Measurements from ENCODE around the gene L1CAM. TPM values are rescaled to one million over a fixed set of nuclear protein-coding genes. Genes with fewer than 3 reads are reported as not detected.

Gene L1CAM
- total and polyA plus RNA-seq, 2 of the 8 experiments (the other 6 are each of a cell fraction or from before 2014, with no cell fraction given): 11.0 to 43.0 TPM

DNA sequence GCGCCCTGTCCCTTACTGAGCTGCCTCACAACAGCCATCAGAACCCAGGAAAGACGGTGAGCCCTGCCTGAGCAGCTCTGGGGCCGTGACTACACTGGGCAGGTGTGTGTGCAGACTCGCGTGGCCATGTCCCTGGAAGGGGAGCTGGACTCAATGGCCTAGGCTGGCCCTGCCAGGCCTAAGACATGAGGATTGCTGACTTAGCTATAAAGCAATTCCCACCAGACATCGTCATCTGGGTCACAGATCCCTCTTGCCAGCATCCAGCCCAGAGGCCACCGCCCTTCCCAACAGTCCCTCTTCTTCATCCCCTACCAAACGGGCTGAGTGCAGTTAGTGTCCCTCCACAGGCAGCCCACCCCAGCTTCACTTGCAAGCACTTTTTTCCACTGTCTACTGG, 45.2 kb upstream of the L1CAM start:
- Histone ChIP-seq H3K4me3 (ENCODE audit: extremely low read depth in 1 of 4, insufficient read depth in 2 of 4, low read depth in 3 of 4, low read length in 4 of 4) (no peak overlapping the region), H3K79me2 (ENCODE audit: control insufficient read depth in 1 of 2, insufficient read depth in 2 of 2, low read length in 2 of 2) (peaks cover 0 to 13% of the 10 kb centered on the region in 2 experiments; a peak in 2 of 4 replicates), H3K23ac (ENCODE audit: insufficient read length) (no peak overlapping the region), H2BK12ac (ENCODE audit: low read depth, low read length) (no peak overlapping the region), H4K5ac (ENCODE audit: insufficient read length, low read depth, low read length) (no peak overlapping the region), H3K9ac (replicated peaks in 1 of 4; ENCODE audit: extremely low read depth in 1 of 4, low read depth in 3 of 4, low read length in 3 of 4) (no peak overlapping the region), H3K4me1 (replicated peaks in 1 of 4; ENCODE audit: control insufficient read depth in 3 of 4, insufficient read depth in 4 of 4, low read length in 3 of 4) (peaks cover 0 to 18% (median 14%) of the 10 kb centered on the region in 4 experiments; a peak in 6 of 7 replicates), H2BK5ac (ENCODE audit: low read depth, low read length) (no peak overlapping the region), H3K56ac (replicated peaks; ENCODE audit: insufficient read length, low read depth, low read length) (no peak overlapping the region), H2AFZ (ENCODE audit: low read length) (no peak overlapping the region), H3K23me2 (ENCODE audit: low read depth, low read length) (peaks cover 15% of the 10 kb centered on the region; the same call in 1 of the 2 replicates), H3K4ac (replicated peaks; ENCODE audit: insufficient read length, low read depth, low read length) (no peak overlapping the region), H3K4me2 (ENCODE audit: insufficient read depth in 1 of 2, low read depth in 2 of 2, low read length in 2 of 2) (no peak overlapping the region), H2BK20ac (ENCODE audit: low read length) (no peak overlapping the region), H3K27me3 (replicated peaks in 1 of 4; ENCODE audit: control insufficient read depth in 3 of 4, extremely low read depth in 1 of 4, insufficient read depth in 3 of 4, low read length in 3 of 4) (no peaks in the 10 kb centered on the region), H2BK120ac (replicated peaks; ENCODE audit: low read depth, low read length) (no peak overlapping the region), H3K27ac (ENCODE audit: low read depth, low read length) (no peak overlapping the region), H3K18ac (ENCODE audit: extremely low read depth, low read length) (no peak overlapping the region), H3K36me3 (ENCODE audit: control insufficient read depth in 2 of 4, insufficient read depth in 4 of 4, low read length in 3 of 4) (peaks cover 0 to 10% (median 4%) of the 10 kb centered on the region in 4 experiments; a peak in 2 of 8 replicates), H4K8ac (ENCODE audit: extremely low read depth, insufficient read depth, low read length) (no peak overlapping the region), H3K9me3 (ENCODE audit: insufficient read depth in 2 of 2, low read depth in 1 of 2, low read length in 1 of 2) (no peaks in the 10 kb centered on the region), H2BK15ac (ENCODE audit: low read length) (no peak overlapping the region), H4K91ac (replicated peaks; ENCODE audit: insufficient read length, low read length) (no peak overlapping the region), H3K14ac (ENCODE audit: insufficient read length) (no peak overlapping the region), H4K20me1 (replicated peaks in 1 of 2; ENCODE audit: control insufficient read depth in 1 of 2, insufficient read depth in 2 of 2, low read length in 2 of 2) (peaks cover 0 to 3% of the 10 kb centered on the region in 2 experiments), H3K79me1 (ENCODE audit: low read depth, low read length) (no peaks in the 10 kb centered on the region), H2AK5ac (ENCODE audit: low read depth, low read length) (no peak overlapping the region)
- DNase-seq (ENCODE audit: low read depth in 1 of 2, low spot score in 2 of 2): no peak
- TF ChIP-seq JUND (IDR thresholded peaks at IDR 0.05; ENCODE audit: low read length): no peak
- no peak for TF ChIP-seq RXRA (IDR thresholded peaks at IDR 0.05; ENCODE audit: insufficient read depth, low read depth, low read length)
- no peak for TF ChIP-seq POLR2AphosphoS5 (IDR thresholded peaks at IDR 0.05; ENCODE audit: low read depth, low read length)
- no peak for TF ChIP-seq ASH2L (IDR thresholded peaks at IDR 0.05; ENCODE audit: low read length)
- TF ChIP-seq HDAC2 (IDR thresholded peaks at IDR 0.05; ENCODE audit: borderline replicate concordance in 1 of 2, low read depth in 2 of 2, low read length in 2 of 2): no peak
- TF ChIP-seq TBP (IDR thresholded peaks at IDR 0.05; ENCODE audit: low read depth, low read length): no peak
- no peak for TF ChIP-seq KDM1A (IDR thresholded peaks at IDR 0.05; ENCODE audit: borderline replicate concordance, low read length)
- TF ChIP-seq SIX5 (IDR thresholded peaks at IDR 0.05; ENCODE audit: low read depth, low read length): no peak
- TF ChIP-seq, protein P1, sequence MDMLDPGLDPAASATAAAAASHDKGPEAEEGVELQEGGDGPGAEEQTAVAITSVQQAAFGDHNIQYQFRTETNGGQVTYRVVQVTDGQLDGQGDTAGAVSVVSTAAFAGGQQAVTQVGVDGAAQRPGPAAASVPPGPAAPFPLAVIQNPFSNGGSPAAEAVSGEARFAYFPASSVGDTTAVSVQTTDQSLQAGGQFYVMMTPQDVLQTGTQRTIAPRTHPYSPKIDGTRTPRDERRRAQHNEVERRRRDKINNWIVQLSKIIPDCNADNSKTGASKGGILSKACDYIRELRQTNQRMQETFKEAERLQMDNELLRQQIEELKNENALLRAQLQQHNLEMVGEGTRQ (IDR thresholded peaks at IDR 0.05; ENCODE audit: low read length): no peak
- no peak for TF ChIP-seq SP2 (IDR thresholded peaks at IDR 0.05; ENCODE audit: low read length)
- TF ChIP-seq BRCA1 (IDR thresholded peaks at IDR 0.05; ENCODE audit: low read depth, low read length): no peak
- TF ChIP-seq KDM4A (IDR thresholded peaks at IDR 0.05; ENCODE audit: low read depth, low read length, severe bottlenecking): no peak
- no peak for TF ChIP-seq TEAD4 (IDR thresholded peaks at IDR 0.05; ENCODE audit: low read depth, low read length)
- CTCF ChIA-PET (ENCODE audit: partially characterized antibody): interaction anchor here (19.6 kb wide), 1 partner anchor 17 kb away, joined by 272 read pairs; the partner anchor contains the start of gene RENBP
- WGBS, 2 experiments (ENCODE audit: extremely low coverage in 1 of 2, insufficient coverage in 1 of 2, insufficient read length in 1 of 2, insufficient replicate concordance in 2 of 2, low coverage in 1 of 2, low lambda C conversion rate in 2 of 2, missing lambda C conversion rate in 1 of 2): 80% methylated on average over 2 of the region's 8 CpGs; no CpG with 5 or more reads in 1 of the 2 experiments
- no peak for FAIRE-seq
- POLR2A ChIA-PET (ENCODE audit: partially characterized antibody): interaction anchor here (14.9 kb wide), 1 partner anchor 10 kb away, joined by 231 read pairs; the partner anchor contains the start of genes NAA10 and RENBP
